ENCODE measurements around the gene MYO1C.

Gene MYO1C, protein sequence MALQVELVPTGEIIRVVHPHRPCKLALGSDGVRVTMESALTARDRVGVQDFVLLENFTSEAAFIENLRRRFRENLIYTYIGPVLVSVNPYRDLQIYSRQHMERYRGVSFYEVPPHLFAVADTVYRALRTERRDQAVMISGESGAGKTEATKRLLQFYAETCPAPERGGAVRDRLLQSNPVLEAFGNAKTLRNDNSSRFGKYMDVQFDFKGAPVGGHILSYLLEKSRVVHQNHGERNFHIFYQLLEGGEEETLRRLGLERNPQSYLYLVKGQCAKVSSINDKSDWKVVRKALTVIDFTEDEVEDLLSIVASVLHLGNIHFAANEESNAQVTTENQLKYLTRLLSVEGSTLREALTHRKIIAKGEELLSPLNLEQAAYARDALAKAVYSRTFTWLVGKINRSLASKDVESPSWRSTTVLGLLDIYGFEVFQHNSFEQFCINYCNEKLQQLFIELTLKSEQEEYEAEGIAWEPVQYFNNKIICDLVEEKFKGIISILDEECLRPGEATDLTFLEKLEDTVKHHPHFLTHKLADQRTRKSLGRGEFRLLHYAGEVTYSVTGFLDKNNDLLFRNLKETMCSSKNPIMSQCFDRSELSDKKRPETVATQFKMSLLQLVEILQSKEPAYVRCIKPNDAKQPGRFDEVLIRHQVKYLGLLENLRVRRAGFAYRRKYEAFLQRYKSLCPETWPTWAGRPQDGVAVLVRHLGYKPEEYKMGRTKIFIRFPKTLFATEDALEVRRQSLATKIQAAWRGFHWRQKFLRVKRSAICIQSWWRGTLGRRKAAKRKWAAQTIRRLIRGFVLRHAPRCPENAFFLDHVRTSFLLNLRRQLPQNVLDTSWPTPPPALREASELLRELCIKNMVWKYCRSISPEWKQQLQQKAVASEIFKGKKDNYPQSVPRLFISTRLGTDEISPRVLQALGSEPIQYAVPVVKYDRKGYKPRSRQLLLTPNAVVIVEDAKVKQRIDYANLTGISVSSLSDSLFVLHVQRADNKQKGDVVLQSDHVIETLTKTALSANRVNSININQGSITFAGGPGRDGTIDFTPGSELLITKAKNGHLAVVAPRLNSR

DNA sequence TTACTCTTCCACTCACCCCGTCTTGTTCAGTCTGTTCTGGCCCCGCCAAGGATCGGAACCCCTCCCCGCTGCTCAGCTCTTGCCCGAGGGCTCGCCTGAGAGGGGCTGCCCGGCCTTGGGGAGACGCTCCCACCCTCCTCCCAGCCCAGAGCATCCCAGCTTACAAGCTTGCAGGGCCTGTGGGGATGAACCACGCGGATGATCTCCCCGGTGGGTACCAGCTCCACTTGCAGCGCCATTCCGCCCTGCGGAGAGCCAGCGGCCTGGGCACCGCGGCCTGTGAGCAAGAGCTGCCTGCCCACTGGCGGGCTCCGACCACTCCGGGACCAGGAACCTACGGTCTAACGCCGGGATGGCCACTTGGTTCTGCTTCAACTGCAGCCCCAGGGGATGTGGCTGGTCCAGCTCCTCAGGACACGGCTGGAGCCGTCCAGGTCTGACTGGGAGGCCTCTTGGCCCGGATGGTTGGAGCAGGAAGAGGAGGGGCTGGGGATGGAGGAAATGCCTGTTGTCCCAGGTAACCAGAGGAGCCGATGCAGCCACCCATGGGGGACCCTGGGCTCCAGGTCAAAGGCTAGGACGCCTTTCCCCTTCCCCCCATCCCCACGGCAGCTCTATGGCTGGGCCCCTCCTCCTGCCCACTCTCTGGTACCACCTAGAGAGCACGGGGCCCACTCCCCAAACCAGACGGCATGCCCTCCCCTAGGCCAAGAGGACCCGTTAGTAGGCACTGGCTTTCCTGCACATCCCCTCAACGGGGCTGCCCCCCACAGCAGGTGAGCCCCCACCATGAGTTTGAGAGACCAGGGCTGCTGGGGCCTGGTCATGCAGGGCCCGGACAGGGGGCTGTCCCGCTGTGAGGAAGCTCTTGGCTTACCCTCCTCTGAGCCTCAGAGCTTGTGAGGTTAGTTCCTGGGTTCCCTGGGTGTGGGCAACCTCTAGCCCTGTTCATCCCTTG, at the start of gene MYO1C:
TSS of gene MYO1C (minus strand) at position 438 of the 958 bp plus-strand sequence. CDS start at position 239, 199 bp downstream.
- DNase-seq: no peak

DNA sequence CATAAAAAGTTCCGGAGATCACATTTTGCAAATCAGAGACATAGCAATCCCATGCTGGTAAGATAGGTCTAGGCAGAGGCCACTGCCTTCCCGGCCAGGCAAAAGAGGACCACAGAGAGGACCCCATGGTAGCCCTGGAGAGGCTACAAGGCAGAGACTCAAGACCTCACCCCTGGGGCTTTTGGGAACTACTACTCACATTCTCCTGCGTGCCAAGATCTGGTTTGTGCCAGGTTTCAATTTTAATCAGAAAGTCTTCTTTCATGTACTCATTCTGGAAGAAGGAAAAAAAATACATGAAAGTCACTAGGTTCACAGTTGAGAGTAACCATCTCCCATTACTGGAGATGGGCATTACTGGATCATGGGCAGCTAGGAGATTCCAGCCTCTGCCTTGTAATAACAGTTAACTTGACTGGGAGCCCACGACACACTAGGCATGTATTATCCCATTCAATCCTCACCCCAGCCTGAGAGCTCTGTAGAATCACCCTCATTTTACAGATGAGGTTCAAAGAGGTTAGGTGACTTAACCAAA, 49.0 kb upstream of the MYO1C start:
- DNase-seq: no peak

DNA sequence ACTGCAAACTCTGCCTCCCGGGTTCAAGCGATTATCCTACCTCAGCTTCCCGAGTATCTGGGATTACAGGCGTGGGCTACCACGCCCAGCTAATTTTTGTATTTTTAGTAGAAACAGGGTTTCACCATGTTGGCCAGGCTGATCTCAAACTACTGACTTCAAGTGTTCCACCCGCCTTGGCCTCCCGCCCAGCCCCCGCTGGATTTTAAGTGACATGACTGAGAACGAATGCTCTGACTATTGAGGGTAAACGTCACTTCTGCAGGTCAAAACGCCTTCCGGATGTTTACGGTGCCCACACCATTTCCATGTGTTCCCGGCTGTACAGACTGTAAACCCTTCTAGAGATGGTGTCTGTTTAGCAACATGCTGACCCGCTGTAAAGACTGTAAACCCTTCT, 47.3 kb upstream of the MYO1C start:
- no peak for DNase-seq

DNA sequence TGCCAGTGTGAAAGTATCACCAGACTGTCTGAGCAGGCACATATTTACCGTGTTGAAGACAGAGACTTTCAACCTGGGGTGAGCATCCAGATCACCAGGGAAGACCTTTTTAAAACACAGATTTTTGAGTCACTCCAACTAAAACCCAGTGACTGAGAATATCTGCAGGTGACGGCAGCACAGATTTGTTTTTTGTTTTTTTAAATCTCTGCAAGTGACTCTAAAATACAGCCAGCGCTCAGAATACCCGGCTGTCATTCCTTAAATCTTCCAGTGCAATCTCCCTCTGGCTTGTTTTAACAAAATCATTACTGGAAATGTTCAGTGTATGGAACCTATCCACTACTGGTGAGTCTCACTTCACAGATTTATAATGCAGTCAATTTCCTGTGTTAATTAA, 43.3 kb upstream of the MYO1C start:
- no peak for DNase-seq

DNA sequence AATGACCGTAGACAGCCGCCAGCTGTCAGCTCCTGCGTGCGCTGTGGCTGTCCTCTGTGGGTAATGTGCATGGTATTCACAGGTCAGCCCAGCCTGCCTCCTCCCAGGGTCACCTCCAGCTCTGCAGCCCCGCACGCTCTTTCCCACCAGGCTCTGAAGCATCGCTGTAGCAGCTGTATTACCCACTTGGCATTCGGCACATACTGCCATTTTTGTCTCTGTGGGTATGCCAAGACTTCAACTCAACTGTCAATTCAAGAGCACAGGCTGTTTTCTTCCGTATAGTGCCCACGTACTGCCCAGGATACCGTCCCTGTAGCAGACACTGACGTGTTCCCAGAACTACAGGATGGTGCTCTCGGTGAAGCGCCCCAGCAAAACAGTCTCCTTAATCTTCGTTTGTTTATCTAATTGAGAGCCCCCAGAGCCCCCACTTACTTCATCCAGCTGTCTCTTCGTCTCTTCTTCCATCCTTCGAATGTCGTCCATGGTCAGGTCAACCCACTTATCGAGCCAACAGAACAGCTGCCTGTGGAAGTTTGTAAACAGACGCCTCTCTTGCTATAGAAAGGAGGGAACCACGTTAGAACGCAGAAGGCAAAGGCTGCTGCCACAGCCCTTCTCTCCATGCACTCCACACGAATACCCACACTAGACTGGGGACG, 41.3 kb upstream of the MYO1C start:
- DNase-seq: no peak

DNA sequence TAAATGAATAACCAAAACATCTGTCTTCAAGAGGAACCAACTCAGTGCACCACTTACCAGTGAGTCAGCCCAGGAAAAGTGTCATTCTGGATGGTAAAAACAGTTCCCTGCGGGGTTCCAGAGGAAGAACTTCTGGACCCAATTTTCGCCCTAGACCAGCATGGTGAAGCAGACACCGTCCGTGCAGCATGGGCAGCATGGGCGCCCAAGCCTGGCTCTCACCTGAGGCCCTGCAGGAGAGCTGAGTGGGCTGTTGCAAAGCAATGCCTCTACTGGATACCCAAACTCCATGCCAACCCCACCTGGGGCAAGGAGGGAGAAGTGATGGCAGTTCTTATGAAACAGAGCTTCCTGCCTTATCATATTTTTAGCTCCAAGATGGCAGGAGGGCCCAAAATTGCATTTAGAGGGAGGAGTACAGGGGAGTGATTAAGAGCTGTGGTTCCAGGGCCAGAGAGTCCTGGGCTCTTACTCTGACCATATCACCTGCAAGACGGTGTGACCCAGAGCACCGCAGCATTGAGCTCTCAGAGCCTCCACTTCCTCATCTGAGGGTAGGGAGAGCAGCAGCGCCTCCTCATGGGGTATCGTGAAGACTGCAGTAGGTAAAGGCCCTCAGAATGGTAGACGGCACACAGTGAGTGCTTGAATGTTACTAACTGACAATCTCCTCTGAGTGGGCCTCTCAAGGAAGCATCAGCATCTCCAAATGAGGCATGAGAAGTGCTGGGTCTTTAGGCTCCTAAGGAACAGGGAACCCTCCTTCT, 40.5 kb upstream of the MYO1C start:
- DNase-seq: peak; percentile 54

DNA sequence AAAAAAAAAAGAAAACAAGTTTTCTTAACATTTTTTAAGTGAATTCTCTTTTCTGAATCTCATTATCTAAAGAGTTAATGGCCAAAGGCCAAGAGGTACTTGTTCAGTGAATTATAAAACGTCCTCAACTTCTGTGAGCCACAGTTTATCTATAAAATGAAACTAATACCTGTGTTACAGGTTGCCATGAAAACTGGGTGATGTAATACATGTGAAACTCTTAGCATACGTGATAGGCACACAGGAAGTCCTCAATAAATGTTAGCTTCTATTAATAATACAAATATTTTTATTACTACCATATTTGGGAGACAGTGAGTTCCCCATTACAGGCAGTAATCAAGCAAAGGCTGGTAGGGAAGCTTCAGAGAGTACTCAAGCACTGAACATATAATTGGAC, 37.4 kb upstream of the MYO1C start:
- DNase-seq: no peak

DNA sequence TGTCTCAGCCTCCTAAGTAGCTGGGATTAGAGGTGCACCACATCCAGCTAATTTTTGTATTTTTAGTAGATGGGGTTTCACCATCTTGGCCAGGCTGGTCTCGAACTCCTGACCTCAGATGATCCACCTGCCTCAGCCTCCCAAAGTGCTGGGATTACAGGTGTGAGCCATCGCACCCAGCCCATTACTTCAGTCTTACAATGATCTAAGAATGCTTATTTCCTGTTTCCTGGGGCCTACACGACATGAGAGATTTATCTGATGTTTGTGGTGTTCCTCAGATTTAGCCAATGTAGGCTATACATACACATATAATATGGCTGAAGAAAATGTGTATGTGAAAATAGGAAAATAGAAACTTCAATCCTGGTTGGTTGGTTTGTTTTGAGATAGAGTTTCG, 34.4 kb upstream of the MYO1C start:
- DNase-seq: peak; percentile 63

DNA sequence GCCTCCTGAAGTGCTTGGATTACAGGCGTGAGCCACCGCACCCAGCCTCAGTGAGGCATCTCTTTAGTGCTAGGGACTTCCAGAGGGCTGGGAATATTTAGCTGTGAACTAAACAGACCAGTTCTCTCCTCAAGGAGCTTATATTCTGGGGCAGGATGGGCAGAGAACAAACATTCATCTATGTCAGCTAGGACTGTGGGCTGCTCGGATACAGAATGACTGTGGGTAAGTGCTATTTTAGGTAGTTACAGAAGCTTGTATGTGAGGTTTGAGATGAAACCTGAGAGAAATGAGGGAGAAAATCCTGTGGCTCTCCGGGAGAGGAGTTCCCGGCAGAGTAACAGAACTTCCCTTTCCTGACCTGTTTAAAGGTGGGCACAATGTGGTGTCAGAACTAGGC, 30.1 kb upstream of the MYO1C start:
- no peak for DNase-seq

DNA sequence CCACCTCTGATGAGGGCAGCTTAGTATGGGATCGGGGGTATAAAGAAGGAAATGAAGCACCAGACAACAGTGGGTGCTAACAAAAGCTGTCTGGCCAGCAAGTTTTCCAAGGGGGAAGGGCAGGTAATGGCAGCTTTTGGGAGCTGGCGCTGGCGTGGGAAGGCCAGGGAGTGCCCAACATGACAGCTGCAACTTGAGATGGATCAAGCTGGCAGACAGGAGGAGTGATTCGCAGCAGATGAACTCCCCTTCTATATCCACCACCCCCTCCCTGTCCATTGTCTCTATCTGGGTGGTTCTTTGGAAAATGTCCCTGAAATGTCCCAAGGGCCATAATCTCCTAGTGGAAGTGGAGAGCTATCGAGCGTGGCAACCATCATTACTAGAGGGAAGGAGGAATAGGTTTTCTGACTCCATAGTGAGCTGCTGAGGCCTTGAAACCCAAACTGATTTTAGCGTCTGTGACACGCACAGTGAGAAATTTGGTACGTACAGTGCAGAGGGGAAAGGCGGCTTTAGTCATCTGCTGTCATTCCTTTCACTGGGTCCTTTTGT, 28.7 kb upstream of the MYO1C start:
- DNase-seq: no peak

DNA sequence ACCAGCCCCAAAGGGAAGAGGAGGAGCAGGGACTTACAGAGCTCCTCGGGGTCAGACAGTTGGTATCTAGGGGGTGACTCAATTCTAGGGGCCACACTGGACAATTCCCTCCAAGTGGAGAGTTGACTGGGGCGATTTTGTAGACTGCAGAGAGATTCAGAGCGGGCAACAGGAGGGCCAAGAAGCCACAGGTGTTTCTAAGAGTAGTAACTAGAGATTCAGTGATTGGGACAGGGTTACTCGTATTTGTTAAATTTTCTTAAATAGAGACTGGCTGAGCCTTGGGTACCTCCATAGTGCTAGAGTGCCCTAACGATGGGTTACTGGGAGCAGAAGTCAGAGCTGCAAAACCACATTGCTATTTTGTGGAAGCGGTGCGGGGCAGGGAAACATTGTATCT, 27.2 kb upstream of the MYO1C start:
- no peak for DNase-seq

DNA sequence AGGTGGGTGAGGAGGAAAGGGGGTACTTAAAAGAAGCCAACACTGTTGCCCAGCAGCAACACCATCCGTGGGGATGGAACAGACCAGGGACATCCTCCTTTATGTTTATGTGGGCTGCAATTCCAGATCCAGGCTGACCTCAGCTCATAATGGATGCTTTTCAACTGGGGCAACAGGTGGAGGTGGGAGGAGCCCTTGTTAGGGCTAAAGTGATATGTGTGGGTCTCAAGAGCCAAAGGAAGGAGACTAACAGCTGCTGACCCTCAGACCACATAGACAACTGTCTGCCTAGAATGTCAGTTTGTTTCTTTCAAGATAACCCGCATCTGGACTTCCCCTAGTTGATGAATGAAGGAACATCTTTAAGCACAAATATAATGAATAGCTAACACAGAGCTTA, 25.9 kb upstream of the MYO1C start:
- no peak for DNase-seq

DNA sequence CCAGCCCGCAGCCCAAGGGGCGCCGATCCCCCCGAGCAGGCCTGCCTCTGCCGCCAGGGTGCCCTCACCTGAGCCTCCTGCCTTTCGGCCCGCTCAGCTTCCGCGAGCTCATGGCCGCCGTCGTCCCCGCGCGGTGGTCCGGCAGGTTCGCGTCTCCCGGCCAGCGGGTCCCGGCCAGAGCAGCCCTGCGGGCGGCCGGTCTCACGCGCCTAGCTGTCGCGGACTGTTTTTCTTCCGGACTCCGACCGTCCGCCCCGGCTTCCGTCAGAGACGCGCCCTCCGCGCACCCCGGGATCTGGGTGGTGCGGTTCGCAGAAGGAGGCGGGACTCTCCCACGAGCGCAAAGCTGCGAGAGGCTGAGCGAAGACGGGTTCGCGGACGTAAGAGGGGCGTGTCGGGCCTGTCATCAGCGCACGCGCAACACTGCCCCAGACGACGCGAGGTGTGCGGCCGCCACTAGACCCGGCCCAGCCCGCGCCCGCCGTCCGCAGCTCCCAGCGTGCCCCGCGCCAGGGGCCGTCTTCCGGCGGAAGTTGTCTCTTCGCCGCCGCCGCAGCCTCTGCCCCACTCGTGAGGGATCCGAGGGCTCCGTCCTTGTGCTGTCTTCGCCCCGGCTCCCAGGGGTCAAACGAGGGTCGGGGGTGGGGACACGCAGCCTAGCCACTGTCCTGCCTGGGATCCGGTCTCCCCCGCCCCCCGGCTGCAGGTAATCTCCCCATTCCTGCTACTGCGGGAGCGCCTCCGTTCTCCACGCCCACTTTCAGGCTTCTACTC, 24.1 kb upstream of the MYO1C start, which contains the start of gene INPP5K:
TSS of gene INPP5K (minus strand) at position 225 of the 774 bp plus-strand sequence. CDS start at position 112, 113 bp downstream.
- DNase-seq: peak; percentile 98

DNA sequence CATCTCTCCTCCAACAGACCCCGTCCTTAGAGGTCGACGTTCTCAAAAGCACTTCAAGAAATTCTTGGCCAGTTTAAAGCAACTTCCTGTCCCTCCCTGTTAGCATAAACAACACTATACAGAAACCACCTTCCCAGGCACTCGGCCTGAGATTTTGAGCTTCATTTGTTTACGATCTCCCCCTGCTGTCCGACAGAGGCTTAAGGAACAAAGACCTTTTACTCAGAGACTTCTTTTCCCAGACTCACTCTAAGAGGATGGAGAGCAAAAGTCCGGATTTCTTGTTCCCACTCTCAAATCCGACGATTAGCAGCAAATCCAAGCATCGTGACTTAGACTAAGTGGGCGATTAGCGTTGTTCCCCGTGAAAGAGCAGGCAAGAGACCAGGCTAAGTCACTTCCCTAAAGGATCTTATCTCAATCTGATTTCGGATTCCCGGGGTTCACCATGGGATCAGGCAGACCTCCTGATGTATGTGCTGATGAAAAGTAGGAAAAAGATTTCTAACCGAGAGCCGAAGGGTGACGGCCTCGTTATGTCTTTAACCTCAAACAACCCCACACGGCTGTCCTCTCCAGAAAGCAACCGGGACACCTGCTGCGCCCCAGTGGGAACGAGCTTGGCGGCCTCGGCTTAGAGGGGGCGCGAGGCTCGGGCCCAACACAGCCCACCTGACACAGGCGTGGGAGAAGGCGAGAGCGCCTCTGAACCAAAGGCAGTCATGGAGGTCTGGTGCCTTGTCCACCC, 23.3 kb upstream of the MYO1C start:
- DNase-seq: peak; percentile 77

DNA sequence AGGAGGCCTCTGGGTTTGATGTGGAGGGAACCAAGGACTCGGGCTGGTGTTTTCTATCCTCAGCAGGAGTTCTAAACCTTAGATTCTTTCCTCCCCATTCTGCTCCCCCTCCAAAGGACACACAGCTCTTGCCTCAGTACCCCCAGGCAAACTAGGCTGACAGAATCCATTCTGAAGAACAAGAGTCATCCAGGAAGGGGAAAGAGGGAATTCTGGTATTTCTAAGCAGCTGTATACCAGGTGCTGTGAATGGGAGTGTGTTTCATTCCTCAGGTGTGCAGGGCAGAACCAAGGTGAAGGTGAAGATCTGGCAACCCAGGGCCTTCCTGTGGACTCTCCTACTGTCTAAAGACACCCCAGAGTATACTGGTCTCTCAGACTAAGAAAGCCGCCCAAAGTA, 19.9 kb upstream of the MYO1C start:
- DNase-seq: no peak

DNA sequence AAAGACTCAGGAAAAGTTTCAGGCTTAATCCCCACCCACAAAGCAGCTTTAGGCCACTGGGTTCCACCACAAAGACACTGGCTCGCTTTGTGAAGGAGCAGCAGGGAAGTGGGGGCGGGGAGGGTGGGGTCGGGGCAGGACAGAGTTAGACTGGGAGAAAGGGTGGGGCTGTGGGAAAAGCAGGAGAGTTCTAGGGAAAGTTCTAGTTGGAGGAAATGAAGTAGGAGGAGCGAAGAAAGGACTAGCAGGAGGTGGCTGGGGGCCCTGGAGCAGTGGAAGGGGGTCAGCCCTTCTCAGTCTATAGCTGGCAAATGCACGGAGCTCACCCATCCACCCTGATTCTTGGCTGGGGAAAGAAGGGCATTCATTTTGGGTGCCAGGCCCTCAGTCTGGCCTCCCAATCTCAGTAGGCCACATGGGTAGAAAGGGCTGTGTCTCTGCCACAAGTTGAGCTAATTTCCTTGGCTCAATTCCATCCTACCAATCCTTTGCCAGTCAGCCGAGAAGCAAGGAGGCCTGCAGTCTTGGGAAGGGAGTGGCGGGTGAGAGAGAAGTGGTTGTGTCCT, 19.4 kb upstream of the MYO1C start:
- no peak for DNase-seq

DNA sequence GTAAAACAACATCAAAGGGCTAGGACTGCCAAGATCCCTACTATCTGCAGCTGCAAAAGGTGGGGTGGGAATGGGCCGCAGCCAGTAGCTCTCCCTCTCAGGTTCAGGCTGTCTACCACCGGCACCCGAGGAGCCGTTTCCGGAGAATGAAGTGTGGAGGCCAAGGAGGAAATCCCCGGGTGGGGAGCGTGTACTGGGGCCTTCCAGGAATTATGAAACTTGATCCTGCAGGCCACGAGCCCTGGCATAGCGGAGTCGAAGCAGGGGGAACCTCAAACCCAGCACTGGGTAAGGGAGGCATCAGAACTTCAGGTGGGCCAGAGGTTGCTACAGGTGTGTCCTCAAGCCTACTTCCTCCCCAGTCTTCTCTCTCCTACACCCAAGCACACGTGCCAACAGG, 18.8 kb upstream of the MYO1C start:
- DNase-seq: no peak

DNA sequence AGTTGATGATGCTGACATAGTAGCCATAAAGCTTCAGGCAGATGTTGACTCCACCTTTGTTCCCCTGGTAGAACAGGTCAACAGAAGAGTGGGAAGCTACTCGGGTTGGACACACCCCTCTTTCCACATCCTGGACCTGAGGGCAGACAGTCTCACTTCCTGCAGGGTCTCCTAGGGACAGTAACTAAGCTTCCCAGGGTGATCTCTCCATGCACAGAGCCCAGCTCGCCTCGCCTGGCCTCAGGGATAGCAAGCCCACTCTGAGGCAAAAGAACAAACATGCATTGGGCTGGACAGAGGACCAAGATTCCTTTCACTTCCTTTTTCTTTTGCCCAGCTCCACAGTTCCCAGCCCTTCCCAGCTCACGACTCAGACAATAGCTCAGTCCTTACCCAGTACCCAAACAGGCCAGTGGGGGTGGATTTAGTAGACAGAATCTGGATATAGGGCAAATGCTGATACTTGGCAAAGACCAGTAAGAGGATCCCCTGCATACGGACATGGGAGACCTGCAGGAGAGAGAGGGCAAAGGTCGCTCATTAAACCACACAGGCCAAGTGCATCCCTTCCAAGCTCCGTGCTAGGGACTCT, 16.9 kb upstream of the MYO1C start:
- DNase-seq: no peak
